ENCODE results near the gene IGF2R.

DNA sequence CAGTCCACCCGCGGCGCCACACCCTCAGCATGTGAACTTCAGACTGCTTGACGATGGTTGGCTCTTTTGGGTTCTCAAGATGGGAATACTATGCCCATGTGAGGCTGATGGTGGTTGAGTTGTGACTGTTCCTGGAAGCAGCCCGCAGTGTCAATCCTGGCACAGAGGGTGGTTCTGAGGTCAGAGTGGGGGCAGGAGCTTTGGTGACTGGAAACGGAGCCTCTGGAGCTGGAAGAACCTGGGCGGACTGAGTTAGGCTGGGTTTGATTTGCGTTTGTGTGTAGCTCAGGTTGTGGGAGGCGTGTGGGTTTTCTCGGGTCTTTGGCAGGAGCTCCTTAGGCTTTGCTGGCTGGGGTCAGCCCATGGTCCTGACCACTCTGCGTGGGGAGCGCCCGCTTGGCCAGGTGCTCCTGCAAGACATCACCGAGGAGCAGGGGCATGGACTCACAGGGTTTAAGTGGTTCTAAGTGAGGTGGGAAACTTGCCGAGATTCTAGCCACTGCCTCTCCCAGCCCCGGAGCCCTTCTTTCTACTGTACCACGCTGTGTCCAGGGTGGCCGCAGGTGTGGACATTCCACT, 115.4 kb downstream of the IGF2R start:
- TF ChIP-seq, protein P1, sequence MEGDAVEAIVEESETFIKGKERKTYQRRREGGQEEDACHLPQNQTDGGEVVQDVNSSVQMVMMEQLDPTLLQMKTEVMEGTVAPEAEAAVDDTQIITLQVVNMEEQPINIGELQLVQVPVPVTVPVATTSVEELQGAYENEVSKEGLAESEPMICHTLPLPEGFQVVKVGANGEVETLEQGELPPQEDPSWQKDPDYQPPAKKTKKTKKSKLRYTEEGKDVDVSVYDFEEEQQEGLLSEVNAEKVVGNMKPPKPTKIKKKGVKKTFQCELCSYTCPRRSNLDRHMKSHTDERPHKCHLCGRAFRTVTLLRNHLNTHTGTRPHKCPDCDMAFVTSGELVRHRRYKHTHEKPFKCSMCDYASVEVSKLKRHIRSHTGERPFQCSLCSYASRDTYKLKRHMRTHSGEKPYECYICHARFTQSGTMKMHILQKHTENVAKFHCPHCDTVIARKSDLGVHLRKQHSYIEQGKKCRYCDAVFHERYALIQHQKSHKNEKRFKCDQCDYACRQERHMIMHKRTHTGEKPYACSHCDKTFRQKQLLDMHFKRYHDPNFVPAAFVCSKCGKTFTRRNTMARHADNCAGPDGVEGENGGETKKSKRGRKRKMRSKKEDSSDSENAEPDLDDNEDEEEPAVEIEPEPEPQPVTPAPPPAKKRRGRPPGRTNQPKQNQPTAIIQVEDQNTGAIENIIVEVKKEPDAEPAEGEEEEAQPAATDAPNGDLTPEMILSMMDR (IDR thresholded peaks at IDR 0.05), result no peak
- TF ChIP-seq EZH2phosphoT487 (IDR thresholded peaks at IDR 0.05) (no peak), EZH2 (IDR thresholded peaks at IDR 0.05) (no peak)

Data from neural progenitor cell (in vitro differentiated cells).